Measurements from ENCODE around the gene LSAMP. TPM values are rescaled to one million over a fixed set of nuclear protein-coding genes. Genes with fewer than 3 reads are reported as not detected.

LSAMP gene
- total and polyA plus RNA-seq, 2 donors (not counting 3 experiments of a cell fraction or from before 2014, with no cell fraction given), result not detected

GRCh38 chr3:116057400-116058006 is 387.8 kb downstream of the LSAMP start:
- Histone ChIP-seq H3K9me3 (replicated peaks; ENCODE audit: control insufficient read depth, insufficient read depth, low read length) (no peaks in the 10 kb centered on the region), H3K79me2 (ENCODE audit: control insufficient read depth, insufficient read depth, low read length) (no peaks in the 10 kb centered on the region), H3K4me2 (ENCODE audit: insufficient read depth, low read length) (no peak overlapping the region), H3K27ac (ENCODE audit: insufficient read depth, low read depth, low read length) (no peak overlapping the region), H3K4me1 (ENCODE audit: control insufficient read depth, extremely low read depth, insufficient read depth, low read length) (peaks cover 4% of the 10 kb centered on the region), H4K20me1 (replicated peaks; ENCODE audit: control insufficient read depth, extremely low read depth, insufficient read depth, low read length) (no peaks in the 10 kb centered on the region), H3K27me3 (ENCODE audit: control insufficient read depth in 2 of 2, insufficient read depth in 2 of 2, low read length in 2 of 2) (no peaks in the 10 kb centered on the region), H2AFZ (ENCODE audit: low read depth, low read length) (no peak overlapping the region), H3K36me3 (ENCODE audit: control insufficient read depth in 2 of 2, extremely low read depth in 1 of 2, insufficient read depth in 2 of 2, low read length in 2 of 2) (no peaks in the 10 kb centered on the region), H3K4me3 (replicated peaks in 1 of 3; ENCODE audit: insufficient read depth in 1 of 3, low read depth in 1 of 3, low read length in 3 of 3) (no peak overlapping the region), H3K9ac (replicated peaks; ENCODE audit: extremely low read depth, insufficient read depth, low read length) (no peak overlapping the region), H3K9me1 (replicated peaks; ENCODE audit: control insufficient read depth, extremely low read depth, insufficient read depth, low read length) (no peaks in the 10 kb centered on the region)
- TF ChIP-seq CTCF (IDR thresholded peaks at IDR 0.05; ENCODE audit: extremely low read depth in 1 of 2, insufficient read depth in 1 of 2, low read depth in 1 of 2, low read length in 2 of 2) (no peak), JUN (IDR thresholded peaks at IDR 0.05; ENCODE audit: borderline replicate concordance, insufficient read depth, insufficient read length, low read depth) (no peak), MYC (IDR thresholded peaks at IDR 0.05; ENCODE audit: low read depth, low read length) (no peak), FOS (IDR thresholded peaks at IDR 0.05; ENCODE audit: borderline replicate concordance, insufficient read depth, low read length) (no peak), GATA2 (IDR thresholded peaks at IDR 0.05; ENCODE audit: insufficient read depth, insufficient read length, low read depth, low read length) (no peak), EZH2 (IDR thresholded peaks at IDR 0.05; ENCODE audit: borderline replicate concordance, low read depth, low read length, severe bottlenecking) (no peak), POLR2AphosphoS5 (IDR thresholded peaks at IDR 0.05; ENCODE audit: insufficient read depth, low read depth, low read length) (no peak), POLR2A (IDR thresholded peaks at IDR 0.05; ENCODE audit: low read depth, low read length) (no peak), MAX (IDR thresholded peaks at IDR 0.05; ENCODE audit: insufficient read depth, insufficient read length) (no peak)
- dilution Hi-C loops (cut with MboI; ENCODE audit: extremely low pct_ligation_motif_present, low sequenced_read_pairs), result no loop called here
- no TSS peak for BruUV-seq (replicated peaks)
- FAIRE-seq (no peak), DNase-seq (ENCODE audit: low read depth, low spot score) (no peak)
- POLR2A ChIA-PET, result no interaction called here
- intact Hi-C loops (cut with micrococcal nuclease), result no loop called here
- CTCF ChIA-PET, result no interaction called here
